GM18873 (cell line): Measurements from ENCODE around the gene MRPL21.

Source experiments
- ATAC-seq: cut with Tn5 transposase; IDR thresholded peaks from one replicate; pipeline ENCODE4 v1.9.1; 2021; ENCODE audit warnings: mild to moderate bottlenecking, moderate library complexity, moderate number of reproducible peaks; ENCODE audit not compliant: unreplicated experiment, low FRiP score

MRPL21 gene

DNA sequence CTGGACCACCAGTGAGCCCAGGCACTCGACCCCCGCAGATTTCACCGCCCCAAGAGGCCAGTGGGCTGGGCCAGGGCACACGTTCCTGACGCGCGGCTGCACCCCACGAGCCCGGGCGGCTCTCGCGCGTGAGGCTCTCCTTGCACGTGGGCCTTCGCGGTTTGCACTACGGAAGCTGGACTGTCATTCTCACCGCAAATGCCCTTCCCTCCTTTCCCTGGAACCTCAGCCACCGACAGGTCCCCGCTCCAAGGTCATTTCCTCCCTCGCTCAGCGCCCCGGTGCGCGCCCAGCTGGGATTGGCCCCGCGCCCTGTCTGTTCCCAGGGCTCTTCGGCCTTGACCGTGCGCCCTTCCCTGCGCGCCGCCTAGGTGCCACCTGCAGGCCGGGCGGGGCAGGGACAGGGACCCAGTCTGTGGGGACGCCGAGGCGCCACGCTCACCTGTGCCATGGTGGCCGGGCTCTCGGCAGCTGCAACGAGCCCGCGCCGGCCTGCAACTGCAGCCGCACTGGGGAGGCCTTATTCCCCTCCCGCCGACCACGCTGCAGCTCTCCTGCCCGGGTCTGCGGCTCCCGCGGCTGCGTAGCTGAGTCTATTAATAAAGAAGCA, 59.8 kb downstream of the MRPL21 start:
- no peak for ATAC-seq

DNA sequence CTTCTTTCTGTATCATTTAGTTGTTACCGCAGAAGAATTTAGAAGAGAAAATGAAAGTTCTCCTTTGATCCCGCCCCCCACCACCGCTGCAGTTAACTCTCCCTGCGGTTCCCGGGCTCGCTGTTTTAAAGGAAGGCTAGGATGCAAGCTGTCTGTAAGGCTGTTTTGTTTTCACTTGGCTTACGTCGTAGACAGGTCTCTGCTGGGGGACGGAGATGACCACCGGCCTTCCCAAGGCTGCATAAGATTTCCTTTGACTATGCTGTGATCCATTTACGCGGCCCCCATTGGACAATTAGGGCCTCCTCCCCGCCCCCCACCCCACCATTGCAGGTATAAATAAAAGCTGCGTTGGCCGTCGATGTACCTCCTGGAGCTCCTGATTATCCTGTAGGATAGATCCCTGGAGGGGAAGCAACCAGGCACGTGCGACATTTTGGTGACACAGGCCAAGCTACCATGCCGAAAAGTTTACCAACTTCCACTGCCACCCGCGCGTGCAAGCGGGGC, 60.5 kb downstream of the MRPL21 start:
- ATAC-seq = no peak

DNA sequence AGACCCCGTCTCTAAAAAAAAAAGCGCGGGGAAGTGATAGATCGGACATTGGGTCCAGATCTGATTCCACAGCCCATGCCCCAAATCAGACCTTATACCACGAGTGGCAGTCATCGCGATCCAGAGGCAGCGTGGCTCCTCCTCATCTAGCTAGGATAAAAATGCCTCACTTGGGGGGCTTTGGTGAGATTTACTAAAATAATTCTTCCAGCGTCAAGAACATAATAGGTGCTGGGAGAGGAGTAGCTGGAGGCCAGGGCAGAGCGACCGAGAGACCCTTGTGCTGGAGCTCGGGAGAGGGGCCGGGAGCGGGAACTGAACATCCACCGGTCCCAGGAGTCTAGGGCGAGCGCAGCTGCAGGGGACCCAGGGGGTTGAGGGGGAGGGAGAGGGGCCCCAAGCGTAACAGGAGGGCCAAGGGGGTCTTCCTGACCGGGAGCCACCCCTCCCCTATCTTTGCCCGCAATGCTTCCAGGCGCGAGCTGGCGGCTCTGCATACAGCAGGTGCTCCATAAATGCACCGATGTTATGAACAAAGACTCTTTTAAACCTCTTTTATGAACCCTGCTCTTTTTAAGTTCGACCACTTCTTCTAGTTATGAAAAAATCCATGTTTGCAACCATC, 61.1 kb downstream of the MRPL21 start:
- no peak for ATAC-seq

DNA sequence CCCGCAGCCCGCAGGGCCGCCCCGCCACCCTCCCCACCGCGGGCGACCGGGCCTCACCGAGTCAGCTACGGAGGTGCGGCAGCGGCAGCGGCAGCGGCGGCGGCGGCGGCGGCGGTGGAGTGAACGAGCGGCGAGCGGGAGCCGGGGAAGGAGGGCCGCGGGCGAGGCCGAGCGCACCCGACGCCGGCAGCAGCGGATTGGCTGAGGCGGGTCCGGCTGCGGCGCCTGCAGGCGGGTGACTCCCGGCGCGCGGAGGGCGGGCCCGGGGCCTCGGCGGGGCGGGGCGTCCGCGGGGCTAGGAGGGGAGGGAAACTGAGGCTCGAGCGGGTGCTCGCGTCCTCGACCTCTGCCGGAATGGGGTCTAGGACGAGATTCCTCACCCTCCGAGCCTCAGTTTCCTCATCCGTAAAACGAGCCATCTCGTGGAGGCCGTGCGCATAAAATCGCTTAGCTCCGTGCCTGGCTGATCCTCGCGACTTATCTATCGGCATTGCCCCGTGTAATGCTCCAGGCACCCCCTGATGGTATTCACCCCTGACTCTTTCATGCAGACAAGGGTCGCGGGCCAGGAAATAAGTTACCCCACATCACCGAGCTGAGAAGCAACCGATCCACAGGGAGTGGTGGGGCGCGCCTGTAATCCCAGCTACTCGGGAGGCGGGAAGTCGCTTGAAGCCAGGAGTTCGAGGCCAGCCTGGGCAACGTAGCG, 61.8 kb downstream of the MRPL21 start, which contains the start of gene CPT1A:
CPT1A (minus strand) TSS at position 199 of the 709 bp plus-strand sequence. CDS start 26,442 bp downstream, outside the sequence.
- no peak for ATAC-seq
